ENCODE data around the gene SLC22A14. TPM values are rescaled to one million over a fixed set of nuclear protein-coding genes. Genes with fewer than 3 reads are reported as not detected.
A peak's percentile ranks its signal among the peaks of the same experiment; 100 is the strongest.

Gene SLC22A14
- total and polyA plus RNA-seq, 10 of the 15 experiments (the other 5 are each of a cell fraction or from before 2014, with no cell fraction given): not detected

DNA sequence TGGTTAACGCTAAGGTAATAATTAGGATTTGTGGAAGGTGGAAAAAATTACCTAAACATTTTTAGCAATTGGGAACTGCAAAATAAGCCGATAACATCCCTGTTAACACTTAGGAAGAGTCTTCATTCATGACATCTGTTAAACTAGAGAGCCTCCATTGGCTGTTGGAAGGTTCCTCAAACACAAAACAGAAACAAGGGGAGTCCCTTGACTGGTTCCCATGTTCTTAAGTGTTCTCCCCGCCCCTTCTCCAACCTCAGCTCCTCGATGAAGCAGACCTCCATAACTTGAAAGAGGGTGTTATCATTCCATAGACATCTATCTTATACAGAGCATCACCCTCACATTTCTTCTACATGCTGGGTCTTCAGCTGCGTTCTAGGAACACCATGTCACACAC lies 14.0 kb upstream of the SLC22A14 start:
- Histone ChIP-seq H3K79me2 (ENCODE audit: control insufficient read depth, insufficient read depth, low read length) (no peaks in the 10 kb centered on the region), H3K9me3 (replicated peaks; ENCODE audit: control insufficient read depth, insufficient read depth, low read length) (no peaks in the 10 kb centered on the region; the same call in 2 of the 3 replicates), H3K4me2 (ENCODE audit: control insufficient read depth, insufficient read depth) (no peak overlapping the region; the same call in 1 of the 2 replicates), H4K20me1 (ENCODE audit: control insufficient read depth, insufficient read depth) (no peaks in the 10 kb centered on the region), H3K27me3 (replicated peaks in 1 of 2; ENCODE audit: control insufficient read depth in 2 of 2, insufficient read depth in 2 of 2, low read length in 1 of 2) (no peaks in the 10 kb centered on the region), H2AFZ (ENCODE audit: control insufficient read depth, low read depth, low read length) (peak overlapping the region; percentile 68), H3K4me3 (no peak overlapping the region), H3K4me1 (ENCODE audit: control insufficient read depth, insufficient read depth, low read length) (peaks cover 14% of the 10 kb centered on the region), H3K9ac (ENCODE audit: control insufficient read depth, insufficient read depth, low read length) (no peak overlapping the region), H3K36me3 (ENCODE audit: control insufficient read depth in 2 of 2, insufficient read depth in 2 of 2, low read length in 1 of 2) (no peaks in the 10 kb centered on the region), H3K27ac (ENCODE audit: control insufficient read depth, insufficient read depth) (no peak overlapping the region)
- ATAC-seq (peak; percentile 31), DNase-seq (ENCODE audit: low read depth, low spot score) (no peak), FAIRE-seq (no peak)
- ChIA-PET POLR2A (no interaction called here), RAD21 (ENCODE audit: unreplicated experiment) (no interaction called here), SMC1A (ENCODE audit: uncharacterized antibody, unreplicated experiment) (interaction anchor here (1.4 kb wide), 2 partner anchors 32 to 78 kb away, joined by 3 to 5 read pairs; partner anchors contain the start of gene XYLB), CTCF (interaction anchor here (0.9 kb wide), 1 partner anchor 79 kb away, joined by 4 read pairs; the partner anchor contains the start of gene XYLB)
- WGBS (ENCODE audit: insufficient coverage, insufficient replicate concordance, low lambda C conversion rate, missing lambda C conversion rate): 74% methylated on average over 5 of the region's 5 CpGs
- in situ Hi-C loops (cut with MboI) (no loop called here), intact Hi-C loops (cut with micrococcal nuclease; ENCODE audit: unreplicated experiment) (no loop called here)
- no TSS peak for BruUV-seq (replicated peaks)
- no peak for TF ChIP-seq GABPA (IDR thresholded peaks at IDR 0.05; ENCODE audit: low read depth)
- no peak for TF ChIP-seq TCF3 (IDR thresholded peaks at IDR 0.05; ENCODE audit: borderline replicate concordance, insufficient read depth, low read depth, low read length)
- TF ChIP-seq NR2F1 (conservative IDR thresholded peaks at IDR 0.05): no peak
- TF ChIP-seq ZNF622 (IDR thresholded peaks at IDR 0.05): no peak
- no peak for TF ChIP-seq CBX5 (IDR thresholded peaks at IDR 0.05; ENCODE audit: low read depth)
- TF ChIP-seq SMARCA5 (IDR thresholded peaks at IDR 0.05): no peak
- TF ChIP-seq, protein P1, sequence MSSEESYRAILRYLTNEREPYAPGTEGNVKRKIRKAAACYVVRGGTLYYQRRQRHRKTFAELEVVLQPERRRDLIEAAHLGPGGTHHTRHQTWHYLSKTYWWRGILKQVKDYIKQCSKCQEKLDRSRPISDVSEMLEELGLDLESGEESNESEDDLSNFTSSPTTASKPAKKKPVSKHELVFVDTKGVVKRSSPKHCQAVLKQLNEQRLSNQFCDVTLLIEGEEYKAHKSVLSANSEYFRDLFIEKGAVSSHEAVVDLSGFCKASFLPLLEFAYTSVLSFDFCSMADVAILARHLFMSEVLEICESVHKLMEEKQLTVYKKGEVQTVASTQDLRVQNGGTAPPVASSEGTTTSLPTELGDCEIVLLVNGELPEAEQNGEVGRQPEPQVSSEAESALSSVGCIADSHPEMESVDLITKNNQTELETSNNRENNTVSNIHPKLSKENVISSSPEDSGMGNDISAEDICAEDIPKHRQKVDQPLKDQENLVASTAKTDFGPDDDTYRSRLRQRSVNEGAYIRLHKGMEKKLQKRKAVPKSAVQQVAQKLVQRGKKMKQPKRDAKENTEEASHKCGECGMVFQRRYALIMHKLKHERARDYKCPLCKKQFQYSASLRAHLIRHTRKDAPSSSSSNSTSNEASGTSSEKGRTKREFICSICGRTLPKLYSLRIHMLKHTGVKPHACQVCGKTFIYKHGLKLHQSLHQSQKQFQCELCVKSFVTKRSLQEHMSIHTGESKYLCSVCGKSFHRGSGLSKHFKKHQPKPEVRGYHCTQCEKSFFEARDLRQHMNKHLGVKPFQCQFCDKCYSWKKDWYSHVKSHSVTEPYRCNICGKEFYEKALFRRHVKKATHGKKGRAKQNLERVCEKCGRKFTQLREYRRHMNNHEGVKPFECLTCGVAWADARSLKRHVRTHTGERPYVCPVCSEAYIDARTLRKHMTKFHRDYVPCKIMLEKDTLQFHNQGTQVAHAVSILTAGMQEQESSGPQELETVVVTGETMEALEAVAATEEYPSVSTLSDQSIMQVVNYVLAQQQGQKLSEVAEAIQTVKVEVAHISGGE (CRISPR knock-in tag; IDR thresholded peaks at IDR 0.05): no peak
- TF ChIP-seq CBX3 (IDR thresholded peaks at IDR 0.05; ENCODE audit: borderline replicate concordance, low read depth): no peak
- TF ChIP-seq FOS (IDR thresholded peaks at IDR 0.05; ENCODE audit: borderline replicate concordance, extremely low read depth, insufficient read length): no peak
- TF ChIP-seq, protein P2, sequence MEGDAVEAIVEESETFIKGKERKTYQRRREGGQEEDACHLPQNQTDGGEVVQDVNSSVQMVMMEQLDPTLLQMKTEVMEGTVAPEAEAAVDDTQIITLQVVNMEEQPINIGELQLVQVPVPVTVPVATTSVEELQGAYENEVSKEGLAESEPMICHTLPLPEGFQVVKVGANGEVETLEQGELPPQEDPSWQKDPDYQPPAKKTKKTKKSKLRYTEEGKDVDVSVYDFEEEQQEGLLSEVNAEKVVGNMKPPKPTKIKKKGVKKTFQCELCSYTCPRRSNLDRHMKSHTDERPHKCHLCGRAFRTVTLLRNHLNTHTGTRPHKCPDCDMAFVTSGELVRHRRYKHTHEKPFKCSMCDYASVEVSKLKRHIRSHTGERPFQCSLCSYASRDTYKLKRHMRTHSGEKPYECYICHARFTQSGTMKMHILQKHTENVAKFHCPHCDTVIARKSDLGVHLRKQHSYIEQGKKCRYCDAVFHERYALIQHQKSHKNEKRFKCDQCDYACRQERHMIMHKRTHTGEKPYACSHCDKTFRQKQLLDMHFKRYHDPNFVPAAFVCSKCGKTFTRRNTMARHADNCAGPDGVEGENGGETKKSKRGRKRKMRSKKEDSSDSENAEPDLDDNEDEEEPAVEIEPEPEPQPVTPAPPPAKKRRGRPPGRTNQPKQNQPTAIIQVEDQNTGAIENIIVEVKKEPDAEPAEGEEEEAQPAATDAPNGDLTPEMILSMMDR (IDR thresholded peaks at IDR 0.05 in 2 of 3, conservative IDR thresholded peaks at IDR 0.05 in 1 of 3; ENCODE audit: control insufficient read depth in 2 of 3, extremely low read depth in 1 of 3, insufficient read depth in 1 of 3, low read depth in 3 of 3, low read length in 3 of 3): no peak
- no peak for TF ChIP-seq ZNF687 (IDR thresholded peaks at IDR 0.05)
